ENCODE data around the gene DGKD.

Gene DGKD

DNA sequence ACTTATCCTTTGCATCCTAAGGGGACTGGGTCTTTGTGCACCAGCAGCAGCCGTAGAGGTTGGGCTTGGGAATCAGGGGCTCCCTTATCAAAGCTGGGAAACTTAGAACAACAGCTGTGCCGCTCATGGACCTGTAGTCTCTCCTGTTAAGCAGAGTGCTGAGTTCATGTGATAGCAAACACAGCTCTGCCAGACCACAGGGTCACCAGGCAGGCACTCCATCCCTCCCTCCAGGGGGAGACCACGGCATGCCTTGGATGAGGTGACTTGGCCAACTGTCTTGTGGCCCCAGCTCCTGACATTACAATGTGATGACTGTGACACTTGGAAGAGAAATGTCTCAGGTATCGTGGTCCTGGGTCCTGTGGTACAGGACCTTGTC, 60.0 kb downstream of the DGKD start:
- no peak for DNase-seq

DNA sequence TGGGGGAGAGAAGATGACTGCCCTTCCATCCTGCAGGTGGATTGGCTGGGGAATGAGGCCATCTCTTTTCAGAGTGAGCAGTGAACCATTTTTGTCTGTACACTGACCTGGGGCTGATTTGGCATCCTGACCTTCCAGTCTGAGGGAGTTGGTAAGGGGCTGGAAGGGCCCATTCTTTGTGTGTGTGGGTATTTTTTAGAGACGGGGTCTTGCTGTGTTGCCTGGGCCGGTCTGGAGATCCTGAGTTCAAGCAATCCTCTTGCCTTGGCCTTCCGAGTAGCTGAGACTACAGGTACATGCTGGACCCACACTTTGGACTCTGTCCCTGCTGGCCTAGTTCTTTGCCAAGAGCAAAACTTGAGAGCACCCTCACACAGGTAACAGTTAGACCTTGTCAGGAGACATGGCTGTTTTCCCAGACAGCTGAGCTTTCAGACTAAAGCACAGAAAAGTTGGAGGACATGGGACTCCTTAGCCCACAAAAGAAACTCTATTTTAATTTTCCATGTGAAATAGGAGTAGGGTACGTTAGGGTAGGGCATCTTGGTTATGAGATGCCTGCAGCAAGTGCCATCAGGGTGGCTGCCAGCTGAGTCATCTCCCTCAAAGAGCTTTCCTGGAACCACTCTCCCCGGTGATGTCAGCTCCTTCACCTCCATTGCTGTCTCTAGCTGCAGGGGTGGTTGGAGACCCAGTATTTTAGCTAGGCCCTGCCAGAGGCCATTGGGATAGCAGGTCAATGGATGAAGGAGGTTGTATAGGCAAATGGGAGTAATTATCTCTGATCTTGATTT, 60.7 kb downstream of the DGKD start:
- DNase-seq: no peak

GRCh38 chr2:233416199-233416598, 61.9 kb downstream of the DGKD start:
- DNase-seq: peak; percentile 20

GRCh38 chr2:233416706-233417105, 62.4 kb downstream of the DGKD start:
- no peak for DNase-seq

GRCh38 chr2:233417282-233417681, 63.0 kb downstream of the DGKD start:
- DNase-seq: no peak

GRCh38 chr2:233418052-233418760, 63.9 kb downstream of the DGKD start:
- no peak for DNase-seq

DNA sequence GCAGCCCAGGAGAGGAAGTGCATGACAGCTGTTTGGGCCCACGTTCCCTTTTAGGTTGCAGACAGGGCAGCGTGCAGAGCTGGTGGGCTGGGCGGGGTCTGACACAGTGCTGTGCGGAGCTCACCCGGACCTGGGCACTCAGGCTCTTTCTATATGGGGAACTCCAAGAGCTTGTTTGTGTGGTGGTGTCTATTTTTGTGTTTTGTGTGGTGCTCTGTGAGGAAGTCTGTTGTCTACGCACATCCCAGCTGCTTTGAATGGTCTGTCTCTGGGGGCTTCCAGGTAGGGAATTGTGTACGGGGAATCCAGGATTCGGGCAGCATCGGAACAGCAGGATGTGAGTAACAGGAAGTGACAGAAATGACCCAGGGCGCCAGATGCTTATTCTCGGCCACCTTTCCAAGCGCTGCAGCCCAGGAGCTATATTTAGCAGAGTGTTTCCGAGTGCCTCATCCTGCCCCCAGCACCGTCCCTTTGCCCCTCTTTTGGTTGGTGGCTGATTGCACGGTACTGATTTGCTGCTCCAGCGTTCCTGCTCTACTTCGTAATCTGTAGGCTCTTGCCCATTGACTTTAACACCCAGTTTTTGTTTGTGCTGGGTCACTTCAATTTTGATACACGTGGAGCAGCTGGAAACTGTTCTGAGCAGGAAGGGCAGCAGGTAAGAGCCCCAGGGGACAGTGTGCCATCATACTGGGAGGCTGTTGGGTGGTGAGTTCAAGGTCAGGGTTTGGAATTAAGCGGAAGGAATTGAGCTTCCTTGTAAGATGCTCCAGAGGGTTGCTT, 64.7 kb downstream of the DGKD start:
- no peak for DNase-seq

DNA sequence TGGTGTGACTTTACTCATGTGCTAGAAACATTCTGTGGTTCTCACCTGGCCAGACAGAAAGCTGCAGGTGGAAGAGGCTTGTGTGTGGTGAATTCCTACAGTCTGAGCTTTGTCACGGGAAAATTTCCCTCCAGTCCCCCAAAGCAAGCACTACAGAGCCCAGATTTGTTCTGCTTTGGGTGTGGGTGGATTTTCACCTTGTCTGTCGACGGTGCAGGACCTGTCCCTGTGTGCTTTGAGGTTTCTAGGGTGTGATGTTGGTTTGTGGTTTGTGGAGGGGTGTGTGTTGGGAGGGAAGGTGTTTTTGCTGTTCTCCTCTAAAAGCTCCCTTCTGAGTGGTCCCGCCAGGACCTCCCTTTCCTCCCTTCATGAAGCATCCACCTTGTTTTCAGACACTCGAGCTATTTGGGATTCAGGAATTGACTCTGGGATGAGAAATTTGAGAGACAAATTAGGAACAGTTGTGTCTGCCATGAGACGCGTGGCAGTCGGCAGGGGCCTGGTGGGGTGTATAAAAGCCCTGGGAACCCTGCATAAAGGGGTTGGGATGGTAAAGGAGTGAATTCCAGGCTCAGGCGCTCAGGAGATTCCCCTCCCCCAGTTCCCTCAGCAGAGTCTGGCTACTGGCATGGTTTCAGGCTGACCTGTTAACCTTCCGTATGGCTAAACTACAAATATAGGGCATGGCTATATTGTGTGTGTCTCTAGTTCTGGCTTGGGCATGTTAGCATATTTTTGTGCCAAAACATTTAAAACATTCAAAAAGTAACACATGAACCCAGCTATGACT, 65.5 kb downstream of the DGKD start:
- DNase-seq: no peak

GRCh38 chr2:233421091-233421816, 67.0 kb downstream of the DGKD start:
- DNase-seq: no peak

DNA sequence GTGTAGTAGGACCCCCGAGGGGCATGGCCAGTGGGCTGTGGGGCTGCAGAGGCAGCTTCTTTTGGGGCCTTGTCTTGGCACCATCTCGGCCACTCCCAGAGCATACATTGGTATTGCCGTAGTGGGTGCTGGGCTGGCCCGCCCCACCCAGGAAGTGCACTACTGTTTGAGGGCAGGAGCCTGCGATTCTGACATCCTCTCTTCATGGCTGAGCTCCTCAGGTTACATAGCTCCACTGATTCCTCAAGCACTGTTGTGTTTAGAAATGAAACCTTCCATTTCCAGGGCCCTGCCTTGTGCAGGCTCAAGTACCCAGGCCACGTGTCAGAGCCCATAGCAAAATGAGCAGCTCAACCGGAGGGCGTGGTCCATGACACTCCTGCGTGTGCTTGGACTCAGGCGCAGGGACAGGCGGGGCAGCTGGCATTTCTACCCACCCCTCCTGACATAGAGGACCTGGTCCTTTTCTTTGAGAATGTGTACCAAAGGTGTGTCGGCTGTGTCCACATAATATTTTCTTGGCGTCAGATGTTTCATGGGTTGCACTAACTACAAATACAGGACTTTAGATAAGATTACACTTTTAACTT, 67.9 kb downstream of the DGKD start:
- no peak for DNase-seq

- no peak for DNase-seq
Measured at GRCh38 chr2:233422649-233423551, 68.6 kb downstream of the DGKD start.

- no peak for DNase-seq
Measured at GRCh38 chr2:233423552-233423860, 69.2 kb downstream of the DGKD start.

- no peak for DNase-seq
Measured at GRCh38 chr2:233424154-233424951, 70.1 kb downstream of the DGKD start.

DNA sequence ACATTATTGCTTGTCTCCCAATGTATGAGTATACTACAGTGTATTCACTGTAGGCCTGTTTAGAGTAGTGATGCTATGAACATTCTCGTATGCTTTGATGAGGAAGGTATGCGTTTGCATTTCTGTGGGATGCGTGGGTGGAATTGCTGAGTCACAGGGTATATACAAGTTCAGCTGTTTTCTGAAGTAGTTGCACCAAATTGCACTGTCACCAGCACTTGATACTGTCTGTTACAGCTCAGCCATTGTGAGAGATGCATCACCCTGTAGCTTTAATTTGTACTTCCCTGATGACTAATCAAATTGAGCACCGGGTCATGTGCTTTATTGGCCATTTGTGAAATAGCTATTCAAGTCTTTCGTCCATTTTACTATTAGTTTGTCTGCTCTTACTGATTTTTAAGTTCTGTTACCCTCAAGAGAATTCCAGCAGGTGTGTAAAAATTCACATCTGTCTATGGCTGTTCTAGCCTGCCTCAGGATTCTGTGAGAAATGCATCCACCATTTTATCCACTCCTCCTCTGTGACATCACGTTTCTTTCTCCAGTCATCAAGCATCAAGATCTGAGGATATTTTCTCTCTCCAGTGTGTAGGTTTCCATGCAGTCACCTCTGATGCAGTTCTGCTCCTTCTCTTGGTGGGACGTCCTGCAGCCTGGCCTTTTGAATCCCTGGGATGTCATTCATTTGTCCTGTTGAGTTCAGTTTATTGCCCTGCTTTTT, 72.5 kb downstream of the DGKD start:
- no peak for DNase-seq

DNA sequence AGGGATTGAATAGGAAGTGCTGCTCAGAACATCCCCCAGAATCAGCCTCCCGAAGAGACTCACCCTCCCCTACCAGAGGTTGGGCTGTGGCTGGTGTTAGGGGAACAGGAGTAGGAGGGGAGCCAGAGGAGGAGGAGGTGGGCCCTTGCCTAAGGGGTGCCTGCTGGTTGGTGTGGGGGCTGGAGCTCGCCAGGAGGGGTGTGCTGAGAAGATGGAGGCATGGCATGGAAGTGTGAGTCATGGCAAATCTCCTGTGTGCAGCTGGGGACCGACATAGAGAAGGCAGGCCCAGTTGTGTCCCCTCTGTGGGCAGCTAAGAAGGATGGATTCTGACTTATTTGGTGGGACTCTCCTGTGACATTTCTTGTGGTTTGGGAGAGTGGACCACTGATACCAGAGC, 73.7 kb downstream of the DGKD start:
- no peak for DNase-seq

DNA sequence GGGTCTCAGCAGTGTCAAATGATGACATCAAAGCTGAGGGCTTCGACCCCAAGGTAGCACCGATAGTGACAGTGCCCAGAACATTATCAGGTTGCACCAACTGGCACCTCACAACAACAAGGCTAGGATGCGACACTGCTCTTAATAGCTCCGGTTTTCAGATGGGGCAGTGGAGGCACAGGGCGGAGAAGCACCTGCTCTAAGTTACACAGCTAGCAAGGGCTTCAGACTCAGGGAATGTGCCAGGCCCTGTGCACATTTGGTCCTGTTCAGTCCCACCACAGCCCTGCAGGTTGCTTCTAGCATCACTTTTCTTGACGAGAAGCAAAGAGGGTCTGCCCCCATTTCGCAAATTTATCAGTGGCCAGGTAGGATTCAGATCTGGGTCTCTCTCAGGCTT, 74.1 kb downstream of the DGKD start:
- no peak for DNase-seq

DNA sequence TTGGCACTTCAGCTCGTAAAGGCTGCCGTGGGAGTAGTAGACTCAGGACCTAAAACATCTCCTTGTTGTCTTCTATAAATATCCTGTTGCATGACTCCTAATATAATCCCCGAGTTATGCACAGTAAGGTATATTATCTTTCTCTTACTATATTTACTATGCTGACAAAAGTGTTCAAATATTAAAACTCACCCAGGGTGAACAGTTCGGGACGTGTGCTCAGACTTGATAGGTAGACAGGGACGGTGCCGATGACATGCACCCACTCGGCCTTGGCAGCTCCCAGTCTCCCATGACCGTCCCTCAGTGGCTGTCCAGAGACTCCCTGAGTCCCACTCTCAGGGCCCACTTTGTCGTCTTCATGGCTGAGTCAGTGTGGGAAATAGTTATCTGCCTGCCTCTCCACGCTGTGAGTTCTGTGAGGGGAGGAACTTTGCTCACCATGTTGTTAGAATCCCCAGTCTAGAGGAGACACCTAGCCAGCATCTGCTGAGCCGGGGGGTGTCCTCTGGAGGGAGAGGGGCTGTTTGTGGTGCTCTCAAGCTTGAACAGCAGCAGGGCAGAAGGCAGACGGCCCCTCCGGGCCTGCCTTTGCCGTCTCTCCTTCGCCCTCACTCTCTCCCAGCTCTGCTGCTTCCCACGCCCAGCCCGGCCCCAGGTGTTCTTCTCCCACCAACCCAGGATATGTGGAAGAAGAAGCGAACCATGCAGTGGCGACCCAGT, 75.0 kb downstream of the DGKD start:
- no peak for DNase-seq

- no peak for DNase-seq
Measured at GRCh38 chr2:233430081-233430480, 75.8 kb downstream of the DGKD start.

DNA sequence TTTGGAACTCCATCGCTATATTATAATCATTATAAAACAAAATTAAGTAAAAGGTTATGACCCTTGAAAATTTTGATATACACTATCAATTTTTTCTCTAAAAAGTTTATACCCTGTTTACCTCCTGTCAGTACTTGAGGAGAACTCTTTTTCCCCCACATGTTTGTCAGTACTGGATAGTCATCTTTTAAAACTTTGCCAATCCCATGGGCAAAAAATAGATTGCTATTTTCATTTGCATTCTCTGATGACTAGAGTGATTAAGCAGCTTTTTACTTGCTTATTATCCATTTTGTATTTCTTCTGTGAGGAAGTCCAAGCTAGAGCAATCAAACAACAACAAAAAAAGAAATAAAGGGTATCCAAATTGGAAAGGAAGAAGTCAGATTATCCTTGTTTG, 76.4 kb downstream of the DGKD start:
- no peak for DNase-seq
